ENCODE data around the gene WDR90.

WDR90 gene

DNA sequence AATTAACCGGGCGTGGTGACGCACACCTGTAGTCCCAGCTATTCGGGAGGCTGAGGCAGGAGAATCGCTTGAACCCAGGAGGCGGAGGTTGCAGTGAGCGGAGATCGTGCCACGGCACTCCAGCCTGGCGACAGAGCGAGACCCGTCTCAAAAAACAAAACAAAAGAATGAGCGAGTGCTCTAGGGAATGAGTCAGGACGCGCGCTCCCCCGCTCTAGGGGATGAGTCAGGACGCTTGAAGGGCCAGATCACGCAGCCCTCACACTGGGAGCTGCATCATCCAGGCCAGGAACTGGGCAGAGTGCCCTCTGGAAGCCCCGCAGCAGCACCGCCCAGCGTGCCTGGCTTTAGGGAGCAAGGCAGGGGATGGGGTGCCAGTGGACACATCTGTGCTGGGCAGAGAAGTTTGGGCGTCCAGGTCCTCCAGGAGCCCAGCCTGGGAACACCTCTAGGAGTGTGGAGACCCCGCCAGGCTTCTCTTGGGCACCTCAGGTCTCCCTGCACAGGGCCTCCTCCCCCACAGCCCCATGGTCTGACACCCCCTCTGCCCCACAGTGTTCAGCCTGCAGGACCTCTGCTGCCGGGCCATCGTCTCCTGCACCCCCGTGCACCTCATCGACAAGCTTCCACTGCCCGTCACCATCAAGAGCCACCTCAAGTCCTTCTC lies 22.2 kb upstream of the WDR90 start:
- DNase-seq, result no peak

- DNase-seq, result no peak
Observed at GRCh38 chr16:627454-628239, 21.5 kb upstream of the WDR90 start.

- no peak for DNase-seq
Observed at GRCh38 chr16:628321-629061, 20.7 kb upstream of the WDR90 start.

DNA sequence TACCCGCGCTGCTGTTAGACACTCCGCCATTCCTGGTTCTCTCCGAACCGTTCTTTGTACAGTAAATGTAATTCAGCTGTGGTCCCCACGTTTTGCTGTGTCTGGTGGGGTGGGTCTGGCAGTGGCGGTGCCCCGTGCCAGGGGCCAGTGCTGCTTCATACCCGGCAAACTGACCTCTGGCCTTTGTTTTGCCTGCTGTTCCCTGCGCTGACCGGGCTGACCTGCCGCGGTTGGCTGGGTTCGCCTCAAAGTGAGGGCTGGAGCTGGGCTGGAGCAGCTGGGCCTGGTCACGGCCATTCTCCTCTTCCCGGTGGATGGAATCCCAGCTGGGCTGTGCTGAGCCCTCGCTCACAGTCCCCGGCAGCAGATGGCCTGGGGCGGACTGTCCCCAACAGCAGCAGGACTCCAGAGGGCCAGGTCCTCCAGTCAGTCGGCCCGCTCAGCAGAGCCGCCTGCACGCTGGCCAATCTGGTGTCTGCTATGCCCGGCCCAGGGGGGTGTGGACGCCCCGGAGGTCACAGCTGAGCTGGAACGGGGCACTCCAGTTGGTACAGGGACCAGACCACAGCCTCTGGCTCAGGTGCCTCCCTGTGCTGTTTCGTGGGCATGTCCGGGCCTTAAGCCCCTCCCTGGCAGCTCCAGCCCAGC lies 19.9 kb upstream of the WDR90 start:
- no peak for DNase-seq

DNA sequence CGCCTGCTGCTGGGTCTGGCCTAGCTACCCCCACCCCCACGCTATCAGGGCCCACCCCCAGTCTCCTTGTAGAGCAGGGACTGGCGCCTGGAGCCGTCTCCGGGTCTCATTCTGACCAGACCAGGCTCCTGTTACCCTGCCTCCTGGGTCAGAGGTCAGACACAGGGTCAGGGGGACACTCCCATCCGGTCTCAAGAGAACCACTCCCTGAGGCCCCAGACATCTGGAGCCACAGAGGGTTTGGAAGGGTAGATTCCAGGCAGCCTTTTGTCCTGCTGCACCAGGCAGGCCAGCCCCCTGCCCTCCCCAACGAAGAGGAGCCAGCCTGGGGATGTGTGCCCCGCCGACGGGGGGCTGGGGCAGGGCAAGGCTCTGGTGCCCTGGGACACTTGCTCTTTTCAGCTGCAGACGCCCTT lies 19.3 kb upstream of the WDR90 start:
- DNase-seq, result no peak

DNA sequence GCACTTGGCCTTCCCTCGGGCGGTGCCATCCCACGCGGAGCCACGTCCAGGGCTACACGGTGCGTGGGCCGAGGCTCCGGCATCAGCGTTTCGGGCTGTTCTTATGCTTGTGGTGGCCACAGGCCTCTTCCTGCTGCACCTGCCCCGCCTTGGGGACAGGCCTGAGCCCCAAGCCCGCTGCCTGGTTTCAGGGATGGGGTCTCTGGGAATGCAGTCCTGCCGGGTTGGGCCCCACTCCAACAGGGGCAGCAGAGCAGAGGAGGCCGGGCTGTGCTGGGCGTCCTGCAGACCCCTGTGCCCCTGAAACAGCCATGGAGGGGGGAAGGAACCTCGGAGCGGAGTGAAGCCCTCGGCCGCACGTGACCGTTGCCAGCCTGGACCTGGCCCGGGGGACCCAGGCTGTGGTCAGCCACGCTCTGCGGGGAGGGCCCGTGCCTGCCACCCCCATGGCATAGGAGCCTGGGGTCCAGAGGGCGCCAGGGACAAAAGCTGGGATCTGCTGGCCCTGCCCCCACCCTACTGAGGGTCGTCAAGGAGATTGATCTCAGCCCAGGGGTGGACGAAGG lies 18.8 kb upstream of the WDR90 start:
- DNase-seq, result no peak

- DNase-seq, result no peak
Observed at GRCh38 chr16:630815-631405, 18.3 kb upstream of the WDR90 start, which contains the start of gene WFIKKN1. Gene WFIKKN1, plus strand, starts transcription at chr16:630985. Its CDS starts 269 bp downstream, at chr16:631254.

GRCh38 chr16:631808-632358 lies 17.3 kb upstream of the WDR90 start:
- no peak for DNase-seq

GRCh38 chr16:632486-633335 lies 16.5 kb upstream of the WDR90 start:
- DNase-seq, result no peak

- DNase-seq, result no peak
Observed at GRCh38 chr16:633336-634050, 15.7 kb upstream of the WDR90 start.

GRCh38 chr16:634051-634670 lies 15.0 kb upstream of the WDR90 start:
- no peak for DNase-seq

DNA sequence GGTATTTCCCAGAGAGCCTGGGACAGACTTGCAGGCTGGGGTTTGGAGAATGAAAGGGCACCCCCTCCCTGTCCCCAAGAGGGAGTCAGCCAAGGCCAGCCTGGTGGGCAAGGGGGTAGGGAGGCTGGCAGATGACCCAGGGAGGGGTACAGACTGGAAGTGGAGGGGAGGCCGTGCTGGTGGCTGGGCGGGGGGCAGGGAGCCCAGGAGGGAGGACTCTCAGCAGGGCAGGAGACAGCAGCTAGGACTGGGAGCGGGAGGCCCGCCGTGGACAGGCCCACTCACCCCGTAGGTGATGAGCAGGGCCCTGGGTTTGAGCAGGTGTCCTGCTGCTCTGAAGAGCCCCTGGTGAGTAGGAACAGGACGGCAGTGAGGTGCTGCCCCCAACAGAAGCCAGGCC lies 14.2 kb upstream of the WDR90 start:
- no peak for DNase-seq

DNA sequence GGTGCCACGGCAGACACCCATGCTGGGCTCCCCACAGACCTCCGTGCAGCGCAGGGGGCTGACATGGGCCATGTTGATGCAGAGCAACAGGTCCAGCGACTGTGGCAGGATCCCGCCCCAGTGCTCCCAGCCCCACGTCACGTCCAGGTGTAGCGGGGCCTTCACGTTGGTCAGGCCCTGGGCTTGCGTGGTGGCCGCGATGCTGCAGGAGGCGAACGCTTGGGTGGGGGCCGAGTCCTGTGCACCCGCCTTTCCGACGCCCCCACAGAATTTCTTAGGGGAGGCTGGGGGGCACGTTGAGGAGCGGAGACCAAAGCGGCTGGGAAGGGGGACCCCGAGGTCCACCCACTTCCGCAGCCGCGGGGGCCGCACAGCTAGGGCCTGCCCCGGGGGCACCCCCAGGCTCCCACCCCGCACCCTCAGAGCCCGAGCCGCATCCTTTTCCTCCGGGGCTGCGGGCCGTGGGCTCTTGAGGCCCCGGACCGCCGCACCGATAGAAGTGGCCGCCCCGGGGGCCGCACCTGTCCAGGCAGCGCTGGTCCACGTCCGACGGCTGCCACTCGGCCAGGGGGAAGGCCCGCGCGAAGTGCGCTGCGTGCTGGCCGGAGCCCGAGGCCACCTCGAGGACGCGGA lies 13.5 kb upstream of the WDR90 start:
- DNase-seq, result no peak

- DNase-seq, result peak; percentile 69
Observed at GRCh38 chr16:636206-637080, 12.7 kb upstream of the WDR90 start, which contains the start of gene METTL26. Gene METTL26, minus strand, starts transcription at chr16:636305. Its CDS starts 15 bp downstream, at chr16:636290.

- DNase-seq, result no peak
Observed at GRCh38 chr16:637081-638018, 11.8 kb upstream of the WDR90 start.

DNA sequence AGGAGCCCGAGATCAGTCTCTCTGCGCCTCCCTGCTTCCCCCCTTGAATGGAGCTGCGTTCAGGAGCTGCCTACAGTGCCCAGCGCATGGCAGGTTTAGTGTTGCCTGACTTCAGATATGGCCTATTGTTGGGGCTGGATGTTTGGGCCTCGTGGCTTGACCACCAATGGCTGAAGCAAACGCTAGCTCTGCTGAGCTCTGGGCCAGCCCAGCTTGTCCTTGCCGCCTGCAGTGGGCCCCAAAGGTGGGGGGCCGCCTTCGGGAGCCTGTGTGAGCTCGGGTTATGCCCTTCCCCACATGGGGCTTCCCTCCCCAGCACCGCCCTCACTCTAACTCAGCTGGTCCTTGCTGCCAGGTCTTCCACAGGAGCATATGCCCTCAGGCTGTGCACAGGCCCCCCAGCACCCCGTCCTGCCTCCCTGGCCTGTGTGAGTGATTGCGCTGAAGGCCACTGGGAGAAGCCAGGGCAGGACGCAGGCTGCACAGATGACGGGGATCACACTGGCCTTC lies 11.1 kb upstream of the WDR90 start:
- no peak for DNase-seq

- no peak for DNase-seq
Observed at GRCh38 chr16:638836-639235, 10.3 kb upstream of the WDR90 start.

All from NCI-H510A treated with DMSO at 0.1 percent for 48 hours (cell line).